GM12891 (cell line): ENCODE data around the gene ZMIZ1.

Experiments used
- DNase-seq: peaks from one replicate; pipeline ENCODE4 v3.0.0; 2011; ENCODE audit warnings: low spot score; ENCODE audit not compliant: insufficient read length
- FAIRE-seq: peaks from 2 replicates; lab custom pipeline; 2011; peaks lifted over from hg19 to GRCh38; lab: Jason Lieb, UNC
- PAX5 ChIP-seq: IDR thresholded peaks from 2 replicates; pipeline ENCODE4 v1.6.1; 2011; ENCODE audit warnings: low read length, moderate library complexity, mild to moderate bottlenecking; ENCODE audit not compliant: insufficient read depth, severe bottlenecking
- POLR2A ChIP-seq: IDR thresholded peaks from 2 replicates; pipeline ENCODE4 v1.6.1; 2011; ENCODE audit warnings: low read depth, low read length, control low read depth
- POLR2AphosphoS5 ChIP-seq: IDR thresholded peaks from 2 replicates; pipeline ENCODE4 v1.6.1; 2011; ENCODE audit warnings: low read depth, low read length, control low read depth
- POU2F2 ChIP-seq: IDR thresholded peaks from 2 replicates; pipeline ENCODE4 v1.6.1; 2011; ENCODE audit warnings: low read depth, mild to moderate bottlenecking, control low read depth, low read length, moderate library complexity
- SPI1 ChIP-seq: IDR thresholded peaks from 2 replicates; pipeline ENCODE4 v1.6.1; 2011; ENCODE audit warnings: low read depth, low read length, control low read depth
- TAF1 ChIP-seq: IDR thresholded peaks from 2 replicates; pipeline ENCODE4 v1.6.1; 2011; ENCODE audit warnings: low read depth, low read length, control low read depth

The ZMIZ1 gene

GRCh38 chr10:79128923-79129305 lies 60.1 kb downstream of the ZMIZ1 start:
- DNase-seq (no peak), FAIRE-seq (no peak)
- TF ChIP-seq SPI1 (no peak), POLR2A (no peak), TAF1 (no peak), POU2F2 (no peak), PAX5 (no peak), POLR2AphosphoS5 (no peak)

- TF ChIP-seq PAX5: no peak
- TF ChIP-seq TAF1: no peak
- TF ChIP-seq POLR2A: no peak
- no peak for TF ChIP-seq POLR2AphosphoS5
- TF ChIP-seq POU2F2: no peak
- FAIRE-seq (no peak), DNase-seq (no peak)
Measured at GRCh38 chr10:79129361-79129997, 60.7 kb downstream of the ZMIZ1 start.

DNA sequence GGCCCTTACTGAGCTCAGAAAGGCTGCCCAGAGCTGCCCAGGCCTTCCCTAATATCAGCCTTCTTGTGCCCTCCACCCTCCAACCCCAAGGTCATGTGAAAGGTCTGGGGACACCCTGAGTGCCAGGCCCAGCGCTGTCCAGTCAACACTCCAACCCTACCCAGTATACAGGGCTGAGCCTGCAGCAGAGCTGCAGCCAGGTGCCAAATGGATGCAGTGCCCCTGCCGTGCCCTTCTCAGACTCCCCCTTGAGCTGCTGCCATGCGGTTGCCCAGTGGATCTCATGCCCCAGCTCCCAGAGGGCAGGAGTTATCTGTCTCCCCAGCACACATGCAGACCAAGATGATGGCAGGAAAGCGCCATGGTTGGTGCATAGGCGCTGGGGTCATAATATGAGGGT lies 61.5 kb downstream of the ZMIZ1 start:
- TF ChIP-seq PAX5 (no peak), TAF1 (no peak), POU2F2 (no peak), POLR2AphosphoS5 (no peak), POLR2A (no peak), SPI1 (no peak)
- DNase-seq: no peak
- no peak for FAIRE-seq

DNA sequence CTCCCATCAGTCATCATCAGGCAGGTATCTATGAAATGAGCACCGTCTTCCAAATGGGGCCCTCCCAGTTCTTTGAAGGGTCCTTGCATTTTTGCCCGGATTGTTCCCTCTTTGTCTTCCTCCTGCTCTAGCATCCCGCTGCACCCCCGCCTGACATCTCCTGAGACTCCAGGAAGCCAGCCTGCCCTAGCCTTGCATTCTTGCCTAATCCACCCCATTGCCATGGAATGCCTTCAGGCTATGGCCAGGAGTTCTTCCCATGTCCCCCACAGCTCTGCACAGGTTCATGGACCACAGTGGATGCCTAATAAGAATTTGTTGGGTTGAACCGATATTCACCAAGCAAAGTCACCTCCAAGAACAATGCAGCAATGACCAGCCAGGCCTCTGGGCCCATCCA lies 62.1 kb downstream of the ZMIZ1 start:
- TF ChIP-seq PAX5 (no peak), POLR2AphosphoS5 (no peak), SPI1 (no peak), POU2F2 (no peak), POLR2A (no peak), TAF1 (no peak)
- FAIRE-seq (no peak), DNase-seq (no peak)

DNA sequence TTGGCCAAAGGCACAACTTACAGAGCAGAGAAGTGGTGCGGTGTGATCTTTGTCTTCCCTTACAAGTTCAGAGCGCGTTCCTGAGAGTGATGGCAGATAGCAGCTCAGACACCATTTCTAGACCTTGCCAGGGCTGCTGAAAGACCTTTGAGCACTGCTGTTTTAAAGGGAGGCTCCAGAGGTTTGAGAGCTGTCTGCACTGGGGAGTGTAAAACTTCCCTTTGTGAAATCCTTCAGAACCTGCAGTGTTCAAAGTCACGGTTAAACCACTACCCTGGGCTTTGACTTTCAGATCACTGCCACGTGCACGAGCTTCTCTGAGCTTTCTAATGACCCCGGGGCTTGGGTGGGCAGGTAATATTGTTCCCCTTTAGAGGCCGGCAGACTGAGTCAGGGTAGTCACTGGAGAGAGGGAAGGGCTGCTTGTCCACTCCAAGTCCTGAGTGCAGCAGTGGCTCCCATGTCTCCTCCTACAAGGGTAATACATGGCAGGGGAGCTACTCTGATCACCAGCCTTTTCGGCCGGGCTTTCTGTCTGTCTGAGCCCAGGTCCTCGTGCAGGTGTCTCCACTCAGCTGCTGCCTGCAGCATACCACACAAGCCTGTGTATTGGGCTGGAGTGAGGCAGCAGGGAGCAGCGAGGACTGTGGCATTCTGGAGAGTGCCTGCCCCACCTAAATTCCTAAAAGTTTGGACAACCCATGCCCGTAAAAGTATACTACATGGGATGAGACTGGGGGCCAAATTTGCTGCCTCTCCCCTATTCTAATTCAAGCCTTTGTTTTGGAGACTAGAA lies 63.3 kb downstream of the ZMIZ1 start:
- DNase-seq (no peak), FAIRE-seq (no peak)
- no peak for TF ChIP-seq POLR2AphosphoS5
- no peak for TF ChIP-seq POLR2A
- TF ChIP-seq TAF1: no peak
- no peak for TF ChIP-seq POU2F2
- TF ChIP-seq SPI1: no peak
- no peak for TF ChIP-seq PAX5

DNA sequence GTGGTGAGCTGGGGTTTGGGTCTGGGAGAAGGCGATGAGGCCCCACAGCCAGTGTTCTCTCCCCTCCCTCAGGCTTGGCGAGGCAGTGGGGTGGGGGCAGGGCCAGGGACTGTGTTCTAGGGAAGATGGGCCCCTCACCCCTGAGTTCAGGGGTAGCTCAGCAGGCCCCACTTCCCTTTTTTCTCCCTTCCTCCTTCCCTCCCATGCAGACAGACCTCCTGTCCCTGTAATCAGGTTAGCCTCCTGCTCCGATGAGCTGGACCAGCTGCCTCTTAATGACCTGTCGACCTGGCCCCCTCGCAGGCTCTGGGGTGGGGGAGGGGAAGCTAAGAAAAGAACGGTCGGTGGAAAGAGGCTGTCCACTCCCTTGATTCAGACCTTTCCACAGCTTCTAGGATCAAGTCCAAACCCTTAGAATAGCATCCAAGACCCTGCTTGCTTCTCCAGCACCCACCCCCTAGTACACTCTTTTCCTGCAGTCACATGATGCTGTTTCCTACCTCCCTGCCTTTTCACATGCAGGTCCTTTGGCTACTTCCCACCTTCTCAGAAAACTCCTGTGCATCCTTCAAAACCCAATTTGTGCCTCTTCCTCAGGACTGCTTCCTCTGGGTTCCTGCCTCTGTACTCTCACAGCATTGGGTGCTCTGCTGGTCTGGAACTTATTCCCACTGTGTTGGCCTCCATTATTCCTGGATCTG lies 64.1 kb downstream of the ZMIZ1 start:
- TF ChIP-seq PAX5: no peak
- peak; percentile 90 for TF ChIP-seq SPI1
- DNase-seq (no peak), FAIRE-seq (no peak)

DNA sequence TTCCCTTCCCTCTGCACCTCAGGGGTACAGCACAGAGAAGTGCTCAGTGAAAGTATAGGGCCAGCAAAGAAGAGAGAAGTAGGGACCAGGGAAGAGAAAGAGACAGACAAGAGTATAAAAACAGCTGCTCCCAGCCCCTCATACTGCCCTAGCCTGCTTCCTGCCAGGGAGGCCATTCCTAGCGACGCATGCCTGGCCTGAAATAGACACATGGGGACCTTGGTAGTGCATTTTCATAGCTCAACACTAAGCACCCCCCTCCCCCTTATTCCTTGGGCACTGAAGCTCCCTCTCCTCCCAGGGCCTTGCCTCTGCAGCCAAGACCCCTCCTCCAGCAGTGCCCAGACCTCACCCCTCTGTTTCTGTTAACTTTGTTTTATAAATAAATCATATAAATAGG lies 64.7 kb downstream of the ZMIZ1 start:
- DNase-seq (no peak), FAIRE-seq (no peak)
- TF ChIP-seq PAX5 (no peak), POLR2AphosphoS5 (no peak), TAF1 (no peak), POU2F2 (no peak), POLR2A (no peak), SPI1 (no peak)

DNA sequence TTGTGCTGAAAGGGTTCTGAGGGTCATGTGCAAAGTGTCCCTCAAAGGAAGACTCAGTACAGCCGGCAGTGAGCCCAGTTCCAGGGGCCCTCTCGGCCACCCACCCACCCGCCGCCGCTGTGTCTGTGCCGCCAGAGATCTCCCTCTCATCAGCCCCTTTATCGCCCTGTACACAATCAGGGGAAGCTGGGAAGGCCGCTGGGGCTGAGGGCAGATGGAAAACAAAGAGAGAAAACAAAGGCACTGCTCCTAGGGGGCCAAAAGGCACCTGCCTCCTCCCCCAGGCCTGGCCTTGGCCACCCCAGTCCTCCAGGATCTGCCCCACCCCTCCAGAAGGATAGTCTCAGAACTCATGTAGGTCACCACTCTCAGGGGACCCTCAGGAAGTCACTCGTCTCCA lies 67.0 kb downstream of the ZMIZ1 start:
- DNase-seq: no peak
- FAIRE-seq: no peak
- TF ChIP-seq SPI1 (no peak), PAX5 (no peak), TAF1 (no peak), POLR2AphosphoS5 (no peak), POLR2A (no peak)

DNA sequence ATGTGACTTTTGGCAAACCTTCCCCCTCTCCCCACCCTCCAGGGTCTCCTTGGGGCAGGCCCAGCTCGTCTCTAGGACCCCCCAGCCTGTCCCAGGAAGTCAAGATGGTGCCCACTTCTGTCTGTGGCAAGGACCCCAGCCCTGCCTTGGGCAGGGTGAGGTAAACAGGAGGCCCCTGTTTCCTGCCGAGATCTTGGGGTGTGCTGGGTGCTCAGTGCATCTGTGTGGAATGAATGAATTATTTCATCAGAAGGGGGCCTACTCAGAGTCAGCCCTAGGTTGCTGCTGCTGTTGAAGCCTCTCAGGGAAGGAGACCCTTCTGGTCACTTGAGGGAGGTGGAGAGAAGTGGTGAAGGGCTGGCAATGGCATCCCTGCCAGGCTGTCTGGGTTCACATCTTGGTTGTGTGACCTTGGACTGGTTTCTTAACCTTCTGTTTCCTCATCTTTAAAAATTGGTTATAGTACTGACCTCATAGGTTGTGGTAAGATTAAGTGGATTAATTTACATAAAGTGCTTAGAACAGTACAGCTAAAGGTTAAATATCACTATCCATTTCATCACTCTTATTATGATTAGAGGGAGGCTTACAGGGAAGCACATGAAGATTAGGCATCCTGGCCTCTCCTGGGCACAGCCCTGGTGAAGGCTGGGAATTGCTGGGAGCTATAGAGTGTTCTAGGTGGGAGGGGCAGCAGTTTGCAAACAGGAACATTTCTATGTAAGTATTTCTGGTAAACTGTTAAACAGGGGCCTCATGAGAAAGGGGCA lies 67.7 kb downstream of the ZMIZ1 start:
- FAIRE-seq: no peak
- no peak for DNase-seq
- TF ChIP-seq POU2F2 (no peak), POLR2A (no peak), TAF1 (no peak), PAX5 (no peak), SPI1 (no peak), POLR2AphosphoS5 (no peak)
